AG09309 (cell line): ENCODE measurements around the gene ADAM33.

ENCODE experiments used
- DNase-seq: peaks from one replicate; pipeline ENCODE4 v3.0.0-alpha.2; 2010; ENCODE audit warnings: low read depth
- H3K4me3 ChIP-seq: 2 replicates; pipeline ENCODE4 v1.5.1; 2011; ENCODE audit warnings: mild to moderate bottlenecking, low read depth, low read length, moderate library complexity; ENCODE audit not compliant: control insufficient read depth
- TF ChIP-seq, protein P1 (sequence below): IDR thresholded peaks from 2 replicates; pipeline ENCODE4 v1.5.1; 2011; ENCODE audit warnings: mild to moderate bottlenecking, low read depth, low read length, inconsistent platforms; ENCODE audit not compliant: insufficient read depth, control insufficient read depth; ENCODE audit errors: missing control alignments

The ADAM33 gene

DNA sequence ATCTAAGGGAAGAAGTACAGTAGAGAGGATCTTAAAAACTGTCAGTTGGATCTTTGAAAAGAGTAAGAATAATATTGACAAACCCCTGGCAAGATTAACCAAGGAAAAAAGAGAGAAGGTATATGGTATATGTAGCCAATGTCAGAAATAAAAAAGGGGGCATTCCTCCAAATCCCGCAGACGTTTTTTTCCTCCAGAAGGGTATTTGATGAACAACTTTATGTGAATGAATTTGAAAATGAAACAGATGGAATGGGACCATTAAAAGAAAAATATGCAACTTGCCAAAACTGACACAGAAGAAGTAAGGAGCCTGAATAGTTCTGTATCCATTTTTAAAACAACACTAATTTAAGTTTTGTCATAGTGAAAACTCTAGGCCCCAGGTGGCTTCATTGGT is 54.3 kb downstream of the ADAM33 start:
- no peak overlapping the region for H3K4me3 ChIP-seq
- DNase-seq = no peak
- TF ChIP-seq, protein P1, sequence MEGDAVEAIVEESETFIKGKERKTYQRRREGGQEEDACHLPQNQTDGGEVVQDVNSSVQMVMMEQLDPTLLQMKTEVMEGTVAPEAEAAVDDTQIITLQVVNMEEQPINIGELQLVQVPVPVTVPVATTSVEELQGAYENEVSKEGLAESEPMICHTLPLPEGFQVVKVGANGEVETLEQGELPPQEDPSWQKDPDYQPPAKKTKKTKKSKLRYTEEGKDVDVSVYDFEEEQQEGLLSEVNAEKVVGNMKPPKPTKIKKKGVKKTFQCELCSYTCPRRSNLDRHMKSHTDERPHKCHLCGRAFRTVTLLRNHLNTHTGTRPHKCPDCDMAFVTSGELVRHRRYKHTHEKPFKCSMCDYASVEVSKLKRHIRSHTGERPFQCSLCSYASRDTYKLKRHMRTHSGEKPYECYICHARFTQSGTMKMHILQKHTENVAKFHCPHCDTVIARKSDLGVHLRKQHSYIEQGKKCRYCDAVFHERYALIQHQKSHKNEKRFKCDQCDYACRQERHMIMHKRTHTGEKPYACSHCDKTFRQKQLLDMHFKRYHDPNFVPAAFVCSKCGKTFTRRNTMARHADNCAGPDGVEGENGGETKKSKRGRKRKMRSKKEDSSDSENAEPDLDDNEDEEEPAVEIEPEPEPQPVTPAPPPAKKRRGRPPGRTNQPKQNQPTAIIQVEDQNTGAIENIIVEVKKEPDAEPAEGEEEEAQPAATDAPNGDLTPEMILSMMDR = no peak

DNA sequence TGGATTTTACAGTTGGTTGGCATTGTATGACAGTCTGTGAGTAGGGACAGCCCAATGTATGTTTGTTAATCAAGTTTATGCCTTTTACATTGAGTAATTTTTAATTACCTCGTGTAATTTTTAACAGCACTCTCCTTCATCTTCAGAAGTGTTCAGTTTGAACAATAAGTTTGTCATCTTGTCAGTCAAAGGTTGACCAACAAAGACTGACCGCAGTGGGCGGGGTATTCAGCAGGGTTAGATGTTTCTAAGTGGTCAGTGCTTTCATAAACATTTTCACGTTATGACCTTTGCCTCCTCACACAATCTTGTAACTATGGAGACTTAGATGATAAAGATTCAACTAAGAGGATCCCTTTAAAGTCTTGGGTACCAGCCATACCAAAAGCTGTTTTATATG is 59.4 kb downstream of the ADAM33 start:
- H3K4me3 ChIP-seq = no peak overlapping the region
- DNase-seq = no peak
- TF ChIP-seq, protein P1 = no peak

DNA sequence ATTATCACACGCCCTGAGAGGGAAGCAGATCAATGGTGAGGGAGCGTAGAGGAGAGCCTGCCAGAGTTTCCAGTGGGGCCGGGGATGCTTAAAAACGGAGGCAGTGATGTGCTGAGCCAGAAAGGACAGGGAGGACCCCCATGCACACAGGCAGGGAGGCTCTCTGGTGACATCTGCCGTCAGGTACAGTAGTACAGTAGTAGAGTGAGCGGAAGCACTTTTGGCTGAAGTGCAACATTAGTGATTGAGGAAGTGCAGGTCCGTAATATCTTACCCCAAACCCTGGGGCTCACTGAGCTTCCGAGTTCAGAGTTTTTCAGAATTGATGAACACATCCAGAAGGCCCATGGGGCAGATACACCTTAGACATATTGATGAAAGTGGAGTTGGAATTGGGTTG is 60.7 kb downstream of the ADAM33 start:
- H3K4me3 ChIP-seq = no peak overlapping the region
- DNase-seq = no peak
- TF ChIP-seq, protein P1 = no peak
